HEK293T (cell line): ENCODE data around the gene CCDC30.

Source experiments
- ARNT ChIP-seq: fragments of 450-650 bp; IDR thresholded peaks from 2 replicates; pipeline ENCODE4 v1.6.1; 2017; ENCODE audit warnings: mild to moderate bottlenecking
- CTBP1 ChIP-seq: fragments of 450-650 bp; IDR thresholded peaks from 2 replicates; pipeline ENCODE4 v1.6.1; 2016; ENCODE audit warnings: borderline replicate concordance
- FOXK2 ChIP-seq: fragments of 450-650 bp; IDR thresholded peaks from 2 replicates; pipeline ENCODE4 v1.6.1; 2016; ENCODE audit warnings: mild to moderate bottlenecking
- FOXM1 ChIP-seq: fragments of 450-650 bp; IDR thresholded peaks from 2 replicates; pipeline ENCODE4 v1.6.1; 2017; ENCODE audit warnings: mild to moderate bottlenecking, borderline replicate concordance
- PKNOX1 ChIP-seq: fragments of 450-650 bp; IDR thresholded peaks from 2 replicates; pipeline ENCODE4 v1.6.1; 2016
- SP1 ChIP-seq: fragments of 450-650 bp; IDR thresholded peaks from 2 replicates; pipeline ENCODE4 v1.6.1; 2017
- TARDBP ChIP-seq: fragments of 450-650 bp; IDR thresholded peaks from 2 replicates; pipeline ENCODE4 v1.6.1; 2016

GRCh38 chr1:42432714-42433113 lies 30.4 kb upstream of the CCDC30 start:
- no peak for TF ChIP-seq FOXK2
- no peak for TF ChIP-seq ARNT
- TF ChIP-seq PKNOX1, result no peak
- TF ChIP-seq SP1, result no peak
- TF ChIP-seq FOXM1, result no peak
- no peak for TF ChIP-seq CTBP1
- no peak for TF ChIP-seq TARDBP
